ENCODE measurements around the gene LRIG2.

LRIG2 gene

DNA sequence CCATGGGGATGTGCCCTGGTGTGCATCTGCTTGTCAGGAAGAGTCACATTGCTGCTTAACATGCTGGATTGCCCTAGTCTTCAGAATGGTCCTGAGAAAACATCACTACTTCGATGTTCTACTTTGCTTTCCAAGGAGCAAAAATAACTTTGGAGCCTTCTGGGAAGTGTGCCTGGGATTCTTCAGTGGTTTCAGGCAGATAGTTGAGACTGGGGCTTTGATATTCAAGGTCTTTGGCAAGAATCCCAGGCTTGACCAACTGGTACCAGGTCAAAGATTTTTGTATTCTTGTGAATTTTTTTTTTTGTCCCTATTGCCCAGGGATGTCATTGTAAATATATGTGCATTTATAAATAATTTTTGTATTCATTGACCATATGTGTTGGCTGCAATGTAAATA, 51.4 kb downstream of the LRIG2 start:
- H3K36me3 ChIP-seq (ENCODE audit: control insufficient read depth in 1 of 2, insufficient read depth in 2 of 2, low read length in 2 of 2): peaks cover 33 to 73% of the 10 kb centered on the region in 2 donors
- no peak overlapping the region for H3K27ac ChIP-seq (ENCODE audit: low read depth, low read length)
- no peaks in the 10 kb centered on the region for H3K9me3 ChIP-seq (ENCODE audit: control insufficient read depth in 1 of 2, low read length in 2 of 2)
- H3K9ac ChIP-seq (ENCODE audit: low read depth in 1 of 2, low read length in 2 of 2): no peak overlapping the region
- H3K4me3 ChIP-seq (ENCODE audit: low read depth in 1 of 2, low read length in 2 of 2): no peak overlapping the region
- H3K4me1 ChIP-seq (ENCODE audit: control insufficient read depth in 1 of 2, insufficient read depth in 2 of 2, low read length in 2 of 2): no peaks in the 10 kb centered on the region
- H3K27me3 ChIP-seq (ENCODE audit: control insufficient read depth in 1 of 2, insufficient read depth in 2 of 2, low read length in 2 of 2): no peaks in the 10 kb centered on the region

DNA sequence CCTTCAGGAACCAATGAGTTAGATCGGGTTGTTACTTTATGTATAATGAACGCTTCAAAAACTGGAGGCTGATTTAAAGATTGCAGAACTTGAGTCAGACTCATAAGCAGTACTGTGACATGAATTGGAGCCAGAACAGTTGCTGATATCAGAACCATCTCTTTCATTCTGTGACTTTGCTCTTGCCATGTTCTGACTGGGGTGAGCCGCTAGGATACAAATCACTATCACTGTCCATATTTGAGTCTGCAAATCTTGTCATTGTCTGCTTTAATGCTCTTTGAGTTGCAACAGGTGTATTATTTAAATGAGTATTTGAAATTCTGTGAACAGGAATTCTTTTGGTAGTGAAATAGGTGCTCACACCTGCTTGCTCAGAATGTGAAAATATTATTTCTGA, 52.5 kb downstream of the LRIG2 start:
- H3K27me3 ChIP-seq (ENCODE audit: control insufficient read depth in 1 of 2, insufficient read depth in 2 of 2, low read length in 2 of 2): no peaks in the 10 kb centered on the region
- H3K27ac ChIP-seq (ENCODE audit: low read depth, low read length): no peak overlapping the region
- no peak overlapping the region for H3K4me3 ChIP-seq (ENCODE audit: low read depth in 1 of 2, low read length in 2 of 2)
- no peaks in the 10 kb centered on the region for H3K9me3 ChIP-seq (ENCODE audit: control insufficient read depth in 1 of 2, low read length in 2 of 2)
- no peaks in the 10 kb centered on the region for H3K4me1 ChIP-seq (ENCODE audit: control insufficient read depth in 1 of 2, insufficient read depth in 2 of 2, low read length in 2 of 2)
- H3K36me3 ChIP-seq (ENCODE audit: control insufficient read depth in 1 of 2, insufficient read depth in 2 of 2, low read length in 2 of 2): peaks cover 35 to 67% of the 10 kb centered on the region in 2 donors
- no peak overlapping the region for H3K9ac ChIP-seq (ENCODE audit: low read depth in 1 of 2, low read length in 2 of 2)

DNA sequence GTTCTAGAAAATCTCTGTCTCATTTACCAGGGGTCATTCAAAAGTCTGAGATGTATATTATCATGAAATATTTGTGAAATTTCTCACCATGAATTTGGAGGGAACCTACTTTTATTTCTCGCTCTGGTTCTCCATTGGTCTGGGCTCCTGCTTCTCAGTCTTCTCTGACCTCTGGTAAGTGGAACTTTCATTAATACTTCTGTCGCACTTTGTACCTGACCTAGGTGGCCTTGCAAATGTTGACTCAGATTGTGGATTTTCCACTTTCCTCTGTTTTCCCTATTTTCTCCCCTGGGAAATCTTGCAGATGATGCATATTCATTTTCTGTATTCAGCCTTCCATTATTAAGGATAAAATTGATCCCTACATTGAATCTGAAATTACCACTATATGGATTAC, 53.2 kb downstream of the LRIG2 start:
- Histone ChIP-seq H3K9me3 (ENCODE audit: control insufficient read depth in 1 of 2, low read length in 2 of 2) (no peaks in the 10 kb centered on the region), H3K9ac (ENCODE audit: low read depth in 1 of 2, low read length in 2 of 2) (no peak overlapping the region), H3K4me3 (ENCODE audit: low read depth in 1 of 2, low read length in 2 of 2) (no peak overlapping the region), H3K27ac (ENCODE audit: low read depth, low read length) (no peak overlapping the region), H3K4me1 (ENCODE audit: control insufficient read depth in 1 of 2, insufficient read depth in 2 of 2, low read length in 2 of 2) (no peaks in the 10 kb centered on the region), H3K36me3 (ENCODE audit: control insufficient read depth in 1 of 2, insufficient read depth in 2 of 2, low read length in 2 of 2) (peaks cover 35 to 63% of the 10 kb centered on the region in 2 donors), H3K27me3 (ENCODE audit: control insufficient read depth in 1 of 2, insufficient read depth in 2 of 2, low read length in 2 of 2) (no peaks in the 10 kb centered on the region)

DNA sequence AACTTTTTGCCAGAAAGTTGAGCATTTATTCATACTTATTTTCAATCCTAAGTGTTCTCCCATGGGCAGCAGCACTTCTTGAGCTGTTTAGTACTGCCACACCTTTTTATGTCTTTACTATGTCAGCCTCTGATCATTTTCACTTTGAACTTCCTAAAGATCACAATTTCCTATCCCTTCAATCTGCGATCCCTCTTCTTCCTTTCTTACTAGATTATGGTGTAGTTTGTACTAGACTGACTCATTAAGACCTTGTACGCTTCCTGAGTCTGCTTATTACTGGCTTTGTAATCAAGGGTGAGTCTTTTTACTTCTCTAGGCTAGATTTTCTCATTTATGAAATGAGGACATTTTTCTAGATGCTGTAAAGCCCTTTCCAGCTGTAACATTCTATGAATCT, 55.1 kb downstream of the LRIG2 start:
- no peaks in the 10 kb centered on the region for H3K9me3 ChIP-seq (ENCODE audit: control insufficient read depth in 1 of 2, low read length in 2 of 2)
- no peak overlapping the region for H3K27ac ChIP-seq (ENCODE audit: low read depth, low read length)
- H3K27me3 ChIP-seq (ENCODE audit: control insufficient read depth in 1 of 2, insufficient read depth in 2 of 2, low read length in 2 of 2): no peaks in the 10 kb centered on the region
- no peak overlapping the region for H3K4me3 ChIP-seq (ENCODE audit: low read depth in 1 of 2, low read length in 2 of 2)
- H3K4me1 ChIP-seq (ENCODE audit: control insufficient read depth in 1 of 2, insufficient read depth in 2 of 2, low read length in 2 of 2): no peaks in the 10 kb centered on the region
- no peak overlapping the region for H3K9ac ChIP-seq (ENCODE audit: low read depth in 1 of 2, low read length in 2 of 2)
- H3K36me3 ChIP-seq (ENCODE audit: control insufficient read depth in 1 of 2, insufficient read depth in 2 of 2, low read length in 2 of 2): peaks cover 35 to 54% of the 10 kb centered on the region in 2 donors

DNA sequence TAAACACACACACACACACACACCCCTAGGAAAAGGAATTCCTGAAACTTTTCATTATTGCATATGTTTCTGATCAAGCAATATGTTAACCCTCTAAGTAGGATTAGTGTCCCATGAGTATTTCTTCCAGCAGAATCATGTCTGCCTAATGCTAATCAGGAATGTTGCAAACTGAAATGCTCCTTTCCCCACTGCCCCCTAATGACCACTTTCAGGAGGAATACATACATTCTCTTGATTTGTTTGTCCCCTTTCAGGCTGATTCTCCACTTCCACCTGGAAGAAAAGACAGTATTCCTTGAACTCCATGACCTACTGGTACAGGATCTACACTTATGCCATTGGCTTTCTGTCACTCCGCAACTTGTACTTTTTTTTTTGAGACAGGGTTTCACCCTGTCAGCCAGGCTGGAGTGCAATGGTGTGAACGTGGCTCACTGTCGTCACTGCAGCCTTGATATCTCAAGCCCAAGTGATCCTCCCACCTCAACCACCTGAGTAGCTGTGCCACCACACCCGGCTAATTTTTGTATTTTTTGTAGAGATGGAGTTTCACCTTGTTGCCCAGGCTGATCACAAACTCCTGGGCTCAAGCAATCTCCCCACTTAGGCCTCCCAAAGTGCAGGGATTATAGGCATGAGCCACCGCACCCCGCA, 56.7 kb downstream of the LRIG2 start:
- no peaks in the 10 kb centered on the region for H3K9me3 ChIP-seq (ENCODE audit: control insufficient read depth in 1 of 2, low read length in 2 of 2)
- no peak overlapping the region for H3K27ac ChIP-seq (ENCODE audit: low read depth, low read length)
- H3K4me1 ChIP-seq (ENCODE audit: control insufficient read depth in 1 of 2, insufficient read depth in 2 of 2, low read length in 2 of 2): no peaks in the 10 kb centered on the region
- H3K27me3 ChIP-seq (ENCODE audit: control insufficient read depth in 1 of 2, insufficient read depth in 2 of 2, low read length in 2 of 2): no peaks in the 10 kb centered on the region
- no peak overlapping the region for H3K9ac ChIP-seq (ENCODE audit: low read depth in 1 of 2, low read length in 2 of 2)
- H3K4me3 ChIP-seq (ENCODE audit: low read depth in 1 of 2, low read length in 2 of 2): no peak overlapping the region
- peaks cover 26 to 42% of the 10 kb centered on the region in 2 donors for H3K36me3 ChIP-seq (ENCODE audit: control insufficient read depth in 1 of 2, insufficient read depth in 2 of 2, low read length in 2 of 2)

DNA sequence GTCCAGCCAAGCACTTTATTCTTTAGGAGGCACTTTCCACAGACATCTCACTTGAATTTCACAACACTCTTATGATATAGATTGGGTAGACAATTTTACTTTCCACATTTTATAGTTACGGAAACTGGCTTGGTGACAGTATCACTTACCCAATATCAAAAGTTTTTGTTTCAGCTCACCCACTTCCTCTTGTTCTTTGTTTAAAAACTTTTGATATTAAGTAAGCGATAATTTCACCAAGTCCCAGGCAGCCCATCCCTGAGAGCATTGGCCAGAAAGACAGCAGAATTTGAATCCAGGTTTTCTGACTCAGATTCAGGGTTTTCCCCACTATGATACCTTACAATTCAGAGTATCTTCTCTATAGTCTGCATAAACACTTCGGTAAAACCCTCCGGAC, 60.0 kb downstream of the LRIG2 start:
- no peaks in the 10 kb centered on the region for H3K27me3 ChIP-seq (ENCODE audit: control insufficient read depth in 1 of 2, insufficient read depth in 2 of 2, low read length in 2 of 2)

DNA sequence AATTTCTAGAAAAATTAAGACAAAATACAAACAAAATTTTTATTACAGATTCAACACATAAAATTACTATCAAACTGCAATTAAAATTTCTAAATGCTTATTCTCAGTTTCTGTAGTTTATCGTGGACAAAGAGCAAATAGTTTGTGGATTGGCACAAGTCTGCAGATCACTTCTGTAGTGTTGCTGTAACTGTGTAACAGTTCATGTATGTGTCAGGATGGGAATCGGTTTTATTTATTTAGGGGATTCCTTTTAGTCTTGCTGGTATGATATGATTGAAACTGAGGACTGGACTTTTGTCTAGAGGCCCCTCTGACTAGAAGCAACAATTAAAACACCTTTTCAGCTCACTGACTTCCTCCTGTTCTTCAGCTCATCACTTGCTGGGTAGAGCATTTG, 60.8 kb downstream of the LRIG2 start:
- Histone ChIP-seq H3K9ac (ENCODE audit: low read depth in 1 of 2, low read length in 2 of 2) (no peak overlapping the region), H3K4me1 (ENCODE audit: control insufficient read depth in 1 of 2, insufficient read depth in 2 of 2, low read length in 2 of 2) (no peaks in the 10 kb centered on the region), H3K4me3 (ENCODE audit: low read depth in 1 of 2, low read length in 2 of 2) (no peak overlapping the region), H3K9me3 (ENCODE audit: control insufficient read depth in 1 of 2, low read length in 2 of 2) (no peaks in the 10 kb centered on the region), H3K36me3 (ENCODE audit: control insufficient read depth in 1 of 2, insufficient read depth in 2 of 2, low read length in 2 of 2) (peaks cover 4 to 11% of the 10 kb centered on the region in 2 donors), H3K27ac (ENCODE audit: low read depth, low read length) (no peak overlapping the region), H3K27me3 (ENCODE audit: control insufficient read depth in 1 of 2, insufficient read depth in 2 of 2, low read length in 2 of 2) (no peaks in the 10 kb centered on the region)

More for the DNA sequence above, 60.0 kb downstream of the LRIG2 start:
- Histone ChIP-seq H3K4me3 (ENCODE audit: low read depth in 1 of 2, low read length in 2 of 2) (no peak overlapping the region), H3K9me3 (ENCODE audit: control insufficient read depth in 1 of 2, low read length in 2 of 2) (no peaks in the 10 kb centered on the region), H3K9ac (ENCODE audit: low read depth in 1 of 2, low read length in 2 of 2) (no peak overlapping the region), H3K4me1 (ENCODE audit: control insufficient read depth in 1 of 2, insufficient read depth in 2 of 2, low read length in 2 of 2) (no peaks in the 10 kb centered on the region), H3K27ac (ENCODE audit: low read depth, low read length) (no peak overlapping the region), H3K36me3 (ENCODE audit: control insufficient read depth in 1 of 2, insufficient read depth in 2 of 2, low read length in 2 of 2) (peaks cover 8 to 17% of the 10 kb centered on the region in 2 donors)

DNA sequence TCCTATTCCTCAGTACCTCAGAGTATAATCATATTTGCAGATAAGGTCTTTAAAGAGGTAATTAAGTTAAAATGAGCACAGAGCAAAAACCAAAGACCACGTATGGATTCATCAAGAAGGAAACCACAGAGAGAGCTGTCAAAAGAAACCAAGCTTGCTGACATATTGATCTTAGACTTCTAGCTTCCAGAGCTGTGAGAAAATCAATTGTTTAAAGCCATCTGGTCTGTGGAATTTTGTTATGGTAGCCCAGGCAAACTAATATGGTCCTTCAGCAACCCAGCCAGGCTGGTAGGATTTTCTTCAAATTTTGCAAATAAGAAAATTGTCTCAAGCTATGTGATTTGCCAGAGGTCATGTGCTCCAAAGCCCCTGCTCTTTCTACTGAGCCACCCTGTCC, 62.5 kb downstream of the LRIG2 start:
- Histone ChIP-seq H3K4me1 (ENCODE audit: control insufficient read depth in 1 of 2, insufficient read depth in 2 of 2, low read length in 2 of 2) (peaks cover 0 to 3% of the 10 kb centered on the region in 2 donors), H3K36me3 (ENCODE audit: control insufficient read depth in 1 of 2, insufficient read depth in 2 of 2, low read length in 2 of 2) (peaks cover 0 to 6% of the 10 kb centered on the region in 2 donors), H3K9ac (ENCODE audit: low read depth in 1 of 2, low read length in 2 of 2) (no peak overlapping the region), H3K4me3 (ENCODE audit: low read depth in 1 of 2, low read length in 2 of 2) (no peak overlapping the region), H3K27me3 (ENCODE audit: control insufficient read depth in 1 of 2, insufficient read depth in 2 of 2, low read length in 2 of 2) (no peaks in the 10 kb centered on the region), H3K9me3 (ENCODE audit: control insufficient read depth in 1 of 2, low read length in 2 of 2) (no peaks in the 10 kb centered on the region), H3K27ac (ENCODE audit: low read depth, low read length) (no peak overlapping the region)

DNA sequence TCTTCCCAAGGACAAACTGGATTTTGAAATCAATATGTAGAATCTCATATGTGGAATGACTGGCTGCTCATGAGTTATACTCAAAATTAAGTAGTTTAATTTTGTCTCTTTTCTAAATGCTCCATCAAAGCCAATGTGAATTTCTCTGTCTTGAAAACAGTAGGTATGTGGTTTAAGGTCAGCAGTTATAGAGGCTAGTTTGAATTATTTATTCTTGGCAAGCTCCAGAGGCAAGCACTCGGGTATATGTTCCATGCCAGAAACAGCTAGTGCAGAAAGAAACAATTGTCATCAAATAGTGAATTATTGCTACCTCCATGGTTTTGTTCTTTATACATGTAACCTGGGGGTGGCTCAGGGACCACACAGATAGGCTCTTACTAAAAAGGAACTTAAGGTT, 63.5 kb downstream of the LRIG2 start:
- no peak overlapping the region for H3K4me3 ChIP-seq (ENCODE audit: low read depth in 1 of 2, low read length in 2 of 2)
- no peak overlapping the region for H3K9ac ChIP-seq (ENCODE audit: low read depth in 1 of 2, low read length in 2 of 2)
- H3K27me3 ChIP-seq (ENCODE audit: control insufficient read depth in 1 of 2, insufficient read depth in 2 of 2, low read length in 2 of 2): no peaks in the 10 kb centered on the region
- H3K36me3 ChIP-seq (ENCODE audit: control insufficient read depth in 1 of 2, insufficient read depth in 2 of 2, low read length in 2 of 2): peaks cover 0 to 2% of the 10 kb centered on the region in 2 donors
- peaks cover 9 to 11% of the 10 kb centered on the region in 2 donors for H3K4me1 ChIP-seq (ENCODE audit: control insufficient read depth in 1 of 2, insufficient read depth in 2 of 2, low read length in 2 of 2)
- H3K27ac ChIP-seq (ENCODE audit: low read depth, low read length): no peak overlapping the region
- no peaks in the 10 kb centered on the region for H3K9me3 ChIP-seq (ENCODE audit: control insufficient read depth in 1 of 2, low read length in 2 of 2)

DNA sequence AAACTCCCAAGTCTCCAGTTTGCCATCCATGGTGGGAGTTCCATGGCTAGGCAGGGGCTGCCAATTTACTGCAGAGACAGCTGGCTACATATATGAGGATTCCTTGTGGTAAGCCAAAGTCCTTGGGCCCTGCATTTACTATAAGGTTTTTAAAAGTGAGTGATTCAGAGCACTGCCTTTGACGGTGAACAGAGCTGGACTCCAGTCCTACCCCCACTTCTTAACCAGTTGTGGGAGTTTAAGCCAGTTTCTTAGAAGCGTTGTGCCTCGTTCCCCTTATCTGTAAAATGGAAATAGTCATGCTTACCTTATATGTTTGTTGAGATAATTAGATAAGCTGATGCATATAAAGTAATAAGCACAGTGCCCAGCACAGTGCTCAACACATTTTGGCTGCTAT, 64.6 kb downstream of the LRIG2 start:
- H3K4me1 ChIP-seq (ENCODE audit: control insufficient read depth in 1 of 2, insufficient read depth in 2 of 2, low read length in 2 of 2): peaks cover 13 to 21% of the 10 kb centered on the region in 2 donors
- H3K4me3 ChIP-seq (ENCODE audit: low read depth in 1 of 2, low read length in 2 of 2): no peak overlapping the region
- no peaks in the 10 kb centered on the region for H3K36me3 ChIP-seq (ENCODE audit: control insufficient read depth in 1 of 2, insufficient read depth in 2 of 2, low read length in 2 of 2)
- H3K27ac ChIP-seq (ENCODE audit: low read depth, low read length): no peak overlapping the region
- H3K27me3 ChIP-seq (ENCODE audit: control insufficient read depth in 1 of 2, insufficient read depth in 2 of 2, low read length in 2 of 2): no peaks in the 10 kb centered on the region
- H3K9ac ChIP-seq (ENCODE audit: low read depth in 1 of 2, low read length in 2 of 2): no peak overlapping the region
- H3K9me3 ChIP-seq (ENCODE audit: control insufficient read depth in 1 of 2, low read length in 2 of 2): no peaks in the 10 kb centered on the region

Data from duodenal mucosa (tissue), 2 donors.